Raji (cell line): ENCODE data around the gene REPIN1.

Experiments
- POLR2A ChIP-seq: IDR thresholded peaks from 2 replicates; pipeline ENCODE4 v1.6.1; 2011; ENCODE audit warnings: low read depth, low read length, control low read depth; ENCODE audit not compliant: insufficient read depth

REPIN1 gene

DNA sequence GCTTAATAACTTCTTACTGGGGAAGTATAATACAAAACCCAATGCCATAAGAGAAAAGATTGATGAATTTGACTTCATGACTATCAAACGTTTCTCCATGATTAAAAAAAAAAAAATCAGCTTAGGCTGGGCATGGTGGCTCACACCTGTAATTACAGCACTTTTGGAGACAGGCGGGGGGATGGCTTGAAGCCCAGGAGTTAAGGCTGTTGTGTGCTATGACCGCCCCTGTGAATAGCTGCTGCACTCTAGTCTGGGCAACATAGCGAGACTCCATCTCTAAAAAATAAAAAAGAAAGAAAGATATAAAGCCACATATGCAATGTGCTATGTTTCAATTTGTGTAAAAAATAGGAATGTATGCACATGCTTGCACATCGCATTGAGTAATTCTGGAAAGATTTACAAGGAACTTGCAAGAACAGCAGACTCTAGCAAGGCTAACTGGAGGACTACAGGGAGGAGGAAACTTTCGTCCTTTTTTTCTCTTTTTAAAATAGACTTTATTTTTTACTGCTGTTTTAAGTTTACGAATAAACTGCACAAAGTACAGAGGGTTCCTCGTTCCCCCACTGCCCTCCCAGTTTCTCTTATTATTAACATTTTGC is 16.9 kb upstream of the REPIN1 start:
- no peak for TF ChIP-seq POLR2A

GRCh38 chr7:150355666-150356059 is 13.0 kb upstream of the REPIN1 start:
- TF ChIP-seq POLR2A: no peak

- TF ChIP-seq POLR2A: no peak
Measured at GRCh38 chr7:150356265-150356897, 12.2 kb upstream of the REPIN1 start.

DNA sequence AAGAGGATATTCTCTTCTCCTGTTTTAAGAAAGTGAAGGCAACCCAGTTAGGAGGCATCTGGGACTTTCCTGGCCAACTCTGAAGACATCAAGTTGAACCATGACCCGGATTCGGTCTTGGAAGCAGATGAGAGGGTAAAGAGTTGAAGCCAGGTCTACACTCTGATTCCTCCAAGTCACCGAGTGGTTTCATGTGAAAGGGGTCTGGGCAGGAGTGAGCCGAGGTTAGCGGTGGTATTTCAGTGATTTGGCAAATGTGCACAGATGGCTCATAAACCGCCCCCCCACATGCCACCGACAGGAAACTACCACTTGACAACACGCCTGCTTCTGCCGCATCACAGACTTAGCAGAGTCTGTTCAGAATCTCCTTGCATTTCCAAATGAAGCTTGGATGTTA is 11.4 kb upstream of the REPIN1 start:
- TF ChIP-seq POLR2A: no peak

DNA sequence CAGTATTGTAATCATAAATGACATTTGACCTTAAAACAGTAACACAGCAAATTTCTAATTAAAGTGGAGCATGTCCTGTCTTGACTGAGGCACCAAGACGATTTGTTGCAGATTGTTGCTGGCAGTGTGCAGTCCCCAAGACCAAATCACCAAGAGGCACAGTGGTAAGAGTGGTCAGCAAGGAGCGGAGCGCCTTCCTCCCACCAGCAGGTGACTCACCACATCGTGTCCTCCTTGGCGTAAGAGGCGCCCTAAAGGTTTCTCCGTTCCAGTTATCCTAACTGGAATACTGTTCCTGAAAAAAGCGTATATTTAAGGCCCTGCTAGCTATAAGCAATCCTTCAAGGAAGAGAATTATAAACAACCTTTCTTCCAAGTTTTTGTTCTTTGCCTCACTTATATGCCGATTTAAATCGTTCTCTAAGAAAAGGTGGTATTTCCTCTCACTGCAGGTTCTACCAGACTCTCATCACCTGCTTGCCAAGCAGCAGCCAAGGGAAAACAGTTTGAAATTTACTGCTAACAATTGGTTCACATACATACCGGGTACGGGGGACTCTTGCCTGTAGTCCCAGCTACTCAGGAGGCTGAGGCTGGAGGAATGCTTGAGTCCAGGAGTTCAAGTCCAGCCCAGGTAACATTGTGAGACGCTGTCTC is 10.7 kb upstream of the REPIN1 start:
- TF ChIP-seq POLR2A: no peak

DNA sequence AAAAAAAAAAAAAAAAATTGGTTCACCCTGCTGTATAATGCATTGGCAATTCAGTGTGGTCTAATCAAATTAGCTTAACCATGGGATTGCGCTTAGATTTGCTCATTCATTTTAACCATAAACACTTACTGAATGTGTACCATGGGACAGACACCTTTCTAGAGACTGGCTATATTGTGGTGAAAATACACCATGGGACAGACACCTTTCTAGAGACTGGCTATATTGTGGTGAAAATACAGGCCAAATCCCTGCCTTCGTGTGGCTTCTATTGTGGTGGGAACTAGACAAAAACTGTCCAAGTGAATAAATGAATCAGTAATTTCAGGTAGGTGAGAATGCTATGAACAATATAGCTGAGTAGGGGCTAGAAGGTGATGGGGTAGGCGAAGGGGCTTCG is 10.2 kb upstream of the REPIN1 start:
- no peak for TF ChIP-seq POLR2A

DNA sequence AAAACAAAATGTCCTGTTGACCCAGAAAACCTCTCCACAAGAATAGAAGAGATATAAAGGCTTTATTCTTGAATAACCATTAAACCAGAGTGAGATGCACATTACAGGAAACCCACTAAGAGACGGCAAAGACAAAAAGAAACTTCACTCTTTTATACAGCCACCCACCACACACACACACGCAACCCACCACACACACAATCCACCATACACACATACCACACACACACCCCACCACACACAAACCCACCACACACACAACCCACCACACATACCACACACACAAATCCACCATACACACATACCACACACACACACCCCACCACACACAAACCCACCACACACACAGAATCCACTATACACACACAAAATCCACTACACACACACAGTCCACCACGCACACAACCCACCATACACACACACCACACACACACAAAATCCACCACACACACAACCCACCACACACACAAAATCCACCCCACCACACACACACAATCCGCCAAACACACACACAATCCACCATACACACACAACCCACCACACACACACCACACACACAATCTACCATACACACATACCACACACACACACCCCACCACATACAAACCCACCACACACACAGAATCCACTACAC is 9.5 kb upstream of the REPIN1 start:
- TF ChIP-seq POLR2A: no peak

DNA sequence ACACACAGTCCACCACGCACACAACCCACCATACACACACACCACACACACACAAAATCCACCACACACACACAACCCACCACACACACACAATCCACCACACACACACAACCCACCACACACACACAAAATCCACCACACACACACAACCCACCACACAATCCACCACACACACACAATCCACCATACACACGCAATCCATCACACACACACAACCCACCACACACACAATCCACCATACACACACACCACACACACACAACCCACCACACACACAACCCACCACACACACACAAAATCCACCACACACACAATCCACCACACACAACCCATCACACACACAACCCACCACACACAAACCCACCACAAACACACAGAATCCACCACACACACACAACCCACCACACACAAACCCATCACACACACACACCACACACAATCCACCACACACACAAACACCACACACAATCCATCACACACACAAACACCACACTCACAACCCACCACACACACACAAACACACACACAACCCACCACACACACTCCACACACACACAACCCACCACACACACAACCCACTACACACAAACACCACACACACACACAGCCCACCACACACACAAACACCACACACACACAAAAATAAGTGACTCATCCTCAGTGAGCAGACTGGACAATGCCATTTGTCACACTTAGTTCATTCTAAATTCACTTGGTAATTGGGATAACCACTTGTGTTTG is 8.8 kb upstream of the REPIN1 start:
- TF ChIP-seq POLR2A: no peak

GRCh38 chr7:150360363-150361058 is 8.1 kb upstream of the REPIN1 start:
- TF ChIP-seq POLR2A: no peak

DNA sequence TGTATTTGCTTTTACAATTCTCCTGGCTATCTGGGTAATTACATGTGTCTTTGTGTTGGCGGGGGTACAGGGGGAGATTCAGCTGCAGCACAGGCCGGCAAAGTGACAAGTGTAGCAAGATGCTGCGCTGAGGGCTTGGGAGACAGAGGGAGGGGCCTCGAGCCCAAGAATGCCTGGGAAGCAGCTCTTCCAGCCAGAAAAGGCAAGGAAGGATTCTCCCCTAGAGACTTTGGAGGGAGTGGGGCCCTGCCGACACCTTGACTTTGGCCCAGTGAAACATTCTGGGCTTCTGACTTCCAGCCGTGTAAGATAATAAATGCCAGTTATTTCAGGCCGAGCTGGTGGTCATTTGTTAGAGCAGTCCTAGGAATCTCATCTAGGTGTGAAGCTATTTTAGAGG is 7.2 kb upstream of the REPIN1 start:
- TF ChIP-seq POLR2A: no peak

- TF ChIP-seq POLR2A: no peak
Measured at GRCh38 chr7:150361807-150362621, 6.6 kb upstream of the REPIN1 start.

DNA sequence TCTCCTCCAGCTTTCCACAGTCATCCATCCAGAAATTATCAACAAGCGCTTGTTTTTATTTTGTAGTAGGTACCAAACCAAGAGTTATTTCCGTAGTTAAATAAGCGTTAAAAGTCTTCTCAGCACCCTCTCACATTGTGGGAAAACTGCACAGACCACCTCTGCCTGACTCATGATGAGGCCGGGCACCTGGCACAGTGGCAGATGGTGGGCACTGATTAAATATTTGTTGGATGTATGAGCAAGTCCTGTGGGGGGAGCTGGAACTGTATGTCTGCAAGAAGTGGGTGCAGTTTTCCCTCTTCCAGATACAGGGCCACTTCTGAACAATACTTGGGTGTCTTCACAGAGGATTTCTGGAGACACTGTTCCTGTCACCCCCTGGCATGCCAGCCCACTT is 5.3 kb upstream of the REPIN1 start:
- no peak for TF ChIP-seq POLR2A

GRCh38 chr7:150363872-150364271 is 4.8 kb upstream of the REPIN1 start:
- TF ChIP-seq POLR2A: no peak

DNA sequence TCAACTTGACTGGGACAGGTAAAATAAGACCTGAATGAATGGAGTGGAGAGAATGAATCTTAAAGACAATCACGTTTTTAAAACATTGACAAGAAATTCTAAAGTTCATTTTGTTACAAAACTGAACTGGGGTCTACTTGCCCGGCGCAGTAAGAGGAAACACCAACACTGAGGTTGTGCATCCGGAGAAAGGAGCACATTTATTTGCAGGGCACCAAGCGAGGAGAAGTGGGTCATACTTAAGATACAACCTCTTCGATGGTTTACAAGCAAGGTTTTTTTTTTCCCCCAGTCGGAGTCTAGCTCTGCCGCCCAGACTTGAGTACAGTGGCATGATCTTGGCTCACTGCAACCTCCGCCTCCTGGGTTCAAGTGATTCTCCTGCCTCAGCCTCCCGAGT is 3.4 kb upstream of the REPIN1 start:
- TF ChIP-seq POLR2A: no peak

GRCh38 chr7:150365673-150366398 is 2.8 kb upstream of the REPIN1 start:
- no peak for TF ChIP-seq POLR2A
